ENCODE data around the gene MAD1L1.

The MAD1L1 gene

GRCh38 chr7:2257651-2258050 is 24.9 kb upstream of the MAD1L1 start:
- no peak for TF ChIP-seq CTCF (IDR thresholded peaks at IDR 0.05)
- H3K9me3 ChIP-seq = no peaks in the 10 kb centered on the region
- no peak overlapping the region for H3K4me3 ChIP-seq (ENCODE audit: low read depth in 1 of 2, low read length in 1 of 2)
- no peak overlapping the region for H3K27ac ChIP-seq
- peaks cover 11% of the 10 kb centered on the region for H3K36me3 ChIP-seq
- H3K27me3 ChIP-seq = no peaks in the 10 kb centered on the region
- H3K4me1 ChIP-seq (ENCODE audit: control insufficient read depth in 1 of 2, insufficient read depth in 1 of 2, low read depth in 1 of 2, low read length in 1 of 2) = peaks cover 11 to 15% of the 10 kb centered on the region in 2 experiments

GRCh38 chr7:2257046-2257551 is 24.4 kb upstream of the MAD1L1 start:
- H3K4me3 ChIP-seq (ENCODE audit: low read depth in 1 of 2, low read length in 1 of 2) = no peak overlapping the region

GRCh38 chr7:2256306-2257045 is 23.7 kb upstream of the MAD1L1 start:
- H3K4me3 ChIP-seq (ENCODE audit: low read depth in 1 of 2, low read length in 1 of 2) = no peak overlapping the region
- H3K27ac ChIP-seq = no peak overlapping the region
- H3K4me1 ChIP-seq (ENCODE audit: control insufficient read depth in 1 of 2, insufficient read depth in 1 of 2, low read depth in 1 of 2, low read length in 1 of 2) = peaks cover 3 to 8% of the 10 kb centered on the region in 2 experiments
- H3K9me3 ChIP-seq = no peaks in the 10 kb centered on the region
- no peaks in the 10 kb centered on the region for H3K27me3 ChIP-seq
- H3K36me3 ChIP-seq = peaks cover 11% of the 10 kb centered on the region
- no peak for TF ChIP-seq CTCF (IDR thresholded peaks at IDR 0.05)

More at GRCh38 chr7:2257046-2257551, 24.4 kb upstream of the MAD1L1 start:
- Histone ChIP-seq H3K27ac (no peak overlapping the region), H3K36me3 (peaks cover 11% of the 10 kb centered on the region), H3K27me3 (no peaks in the 10 kb centered on the region), H3K4me1 (ENCODE audit: control insufficient read depth in 1 of 2, insufficient read depth in 1 of 2, low read depth in 1 of 2, low read length in 1 of 2) (peaks cover 9 to 12% of the 10 kb centered on the region in 2 experiments), H3K9me3 (no peaks in the 10 kb centered on the region)
- no peak for TF ChIP-seq CTCF (IDR thresholded peaks at IDR 0.05)

GRCh38 chr7:2255145-2256139 is 22.7 kb upstream of the MAD1L1 start:
- TF ChIP-seq CTCF (IDR thresholded peaks at IDR 0.05) = no peak
- H3K4me3 ChIP-seq (ENCODE audit: low read depth in 1 of 2, low read length in 1 of 2) = no peak overlapping the region
- peaks cover 11% of the 10 kb centered on the region for H3K36me3 ChIP-seq
- H3K4me1 ChIP-seq (ENCODE audit: control insufficient read depth in 1 of 2, insufficient read depth in 1 of 2, low read depth in 1 of 2, low read length in 1 of 2) = no peaks in the 10 kb centered on the region
- no peaks in the 10 kb centered on the region for H3K9me3 ChIP-seq
- H3K27me3 ChIP-seq = no peaks in the 10 kb centered on the region
- no peak overlapping the region for H3K27ac ChIP-seq

- Histone ChIP-seq H3K27ac (no peak overlapping the region), H3K4me1 (ENCODE audit: control insufficient read depth in 1 of 2, insufficient read depth in 1 of 2, low read depth in 1 of 2, low read length in 1 of 2) (peaks cover 2 to 4% of the 10 kb centered on the region in 2 experiments), H3K27me3 (no peaks in the 10 kb centered on the region), H3K36me3 (peaks cover 11% of the 10 kb centered on the region), H3K9me3 (no peaks in the 10 kb centered on the region), H3K4me3 (ENCODE audit: low read depth in 1 of 2, low read length in 1 of 2) (no peak overlapping the region)
- TF ChIP-seq CTCF (IDR thresholded peaks at IDR 0.05) = no peak
These were observed 21.8 kb upstream of the MAD1L1 start for GRCh38 chr7:2254429-2255144.
